DND-41 (cell line): ENCODE measurements around the gene PDXDC1.
"Not testable (repeated sequence)": the region's sequence is repeated elsewhere in the genome, so short reads cannot be mapped to it uniquely, and the experiment has no call there.

ENCODE experiments used
- EZH2 ChIP-seq: IDR thresholded peaks from 3 replicates; pipeline ENCODE4 v1.6.1; 2012; ENCODE audit warnings: borderline replicate concordance, low read depth, mild to moderate bottlenecking, moderate library complexity, low read length, inconsistent platforms; ENCODE audit not compliant: severe bottlenecking
- TF ChIP-seq, protein P1 (sequence below): IDR thresholded peaks from 2 replicates; pipeline ENCODE4 v1.5.1; 2012; ENCODE audit warnings: borderline replicate concordance, low read length, moderate library complexity, mild to moderate bottlenecking; ENCODE audit not compliant: poor library complexity, severe bottlenecking; ENCODE audit errors: extremely low read depth

- TF ChIP-seq, protein P1, sequence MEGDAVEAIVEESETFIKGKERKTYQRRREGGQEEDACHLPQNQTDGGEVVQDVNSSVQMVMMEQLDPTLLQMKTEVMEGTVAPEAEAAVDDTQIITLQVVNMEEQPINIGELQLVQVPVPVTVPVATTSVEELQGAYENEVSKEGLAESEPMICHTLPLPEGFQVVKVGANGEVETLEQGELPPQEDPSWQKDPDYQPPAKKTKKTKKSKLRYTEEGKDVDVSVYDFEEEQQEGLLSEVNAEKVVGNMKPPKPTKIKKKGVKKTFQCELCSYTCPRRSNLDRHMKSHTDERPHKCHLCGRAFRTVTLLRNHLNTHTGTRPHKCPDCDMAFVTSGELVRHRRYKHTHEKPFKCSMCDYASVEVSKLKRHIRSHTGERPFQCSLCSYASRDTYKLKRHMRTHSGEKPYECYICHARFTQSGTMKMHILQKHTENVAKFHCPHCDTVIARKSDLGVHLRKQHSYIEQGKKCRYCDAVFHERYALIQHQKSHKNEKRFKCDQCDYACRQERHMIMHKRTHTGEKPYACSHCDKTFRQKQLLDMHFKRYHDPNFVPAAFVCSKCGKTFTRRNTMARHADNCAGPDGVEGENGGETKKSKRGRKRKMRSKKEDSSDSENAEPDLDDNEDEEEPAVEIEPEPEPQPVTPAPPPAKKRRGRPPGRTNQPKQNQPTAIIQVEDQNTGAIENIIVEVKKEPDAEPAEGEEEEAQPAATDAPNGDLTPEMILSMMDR: not testable (repeated sequence)
- TF ChIP-seq EZH2: not testable (repeated sequence)
Measured at GRCh38 chr16:14978908-14979307, 4.1 kb downstream of the PDXDC1 start.
